T-helper 2 cell (primary cell): ENCODE results near the gene HDAC4.

Experiments
- DNase-seq, 5 experiments: peaks; one replicate each; pipeline versions ENCODE4 v3.0.0 to v3.0.0-alpha.2; 2012 to 2022

Gene HDAC4

DNA sequence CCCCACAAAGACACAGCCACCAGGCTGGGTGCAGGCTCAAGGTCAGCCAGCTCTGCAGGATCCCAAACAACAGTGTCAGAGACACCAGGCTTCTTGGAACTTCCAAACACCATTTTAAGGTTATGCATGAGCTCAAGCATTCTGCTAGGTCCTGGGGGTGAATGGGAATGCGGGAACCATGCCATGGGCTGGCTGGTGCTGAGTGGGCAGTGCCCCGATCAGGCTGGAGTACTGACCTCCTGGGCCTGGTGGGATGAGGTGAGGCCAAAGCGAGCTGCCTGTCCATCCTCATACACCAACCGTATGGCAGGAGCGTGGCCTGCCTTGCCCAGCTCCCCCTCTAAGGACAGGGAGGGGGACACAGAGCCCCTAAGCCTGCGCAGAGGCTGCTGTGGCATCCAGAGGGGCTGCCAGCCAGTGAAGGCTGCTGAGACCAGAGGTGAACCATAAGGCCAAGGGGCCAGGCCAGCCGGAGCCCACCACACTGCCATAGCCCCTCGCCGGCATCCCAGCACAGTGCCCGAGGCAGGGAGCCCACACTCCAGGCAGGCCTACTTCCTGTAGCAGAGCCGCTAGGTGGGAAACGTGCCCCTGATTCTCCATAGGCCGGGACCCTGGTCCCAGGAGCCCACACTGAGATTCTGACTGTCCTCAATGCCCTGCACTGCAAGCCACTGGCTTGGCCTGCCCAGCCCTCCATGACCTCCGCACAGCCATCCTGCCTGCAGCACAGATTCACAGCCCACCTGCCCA lies 135.0 kb downstream of the HDAC4 start:
- no peak for DNase-seq

- DNase-seq: peak in 4 of 5 experiments; percentile 24 to 95 (median 63)
Measured at GRCh38 chr2:239264838-239265651, 135.8 kb downstream of the HDAC4 start.

DNA sequence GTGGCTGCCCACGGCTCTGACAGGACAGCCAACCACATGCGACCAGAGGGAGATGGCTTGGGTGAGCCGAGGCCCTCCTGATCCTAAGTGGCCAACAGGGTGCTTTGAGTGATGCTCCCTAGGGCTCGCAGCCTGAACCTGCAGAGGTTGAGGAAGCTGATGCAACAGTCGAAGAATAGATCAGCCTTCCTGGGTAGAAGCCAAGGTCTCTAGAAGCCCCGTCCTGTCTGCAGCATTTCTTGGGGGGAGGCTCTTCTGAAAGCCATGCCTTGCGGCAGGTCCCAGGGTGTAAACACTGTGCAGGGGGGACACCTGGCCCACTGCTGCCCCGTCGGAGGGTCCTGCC lies 136.4 kb downstream of the HDAC4 start:
- peak in 1 of 5 experiments; percentile 66 for DNase-seq

GRCh38 chr2:239263669-239264491 lies 136.9 kb downstream of the HDAC4 start:
- DNase-seq: no peak

DNA sequence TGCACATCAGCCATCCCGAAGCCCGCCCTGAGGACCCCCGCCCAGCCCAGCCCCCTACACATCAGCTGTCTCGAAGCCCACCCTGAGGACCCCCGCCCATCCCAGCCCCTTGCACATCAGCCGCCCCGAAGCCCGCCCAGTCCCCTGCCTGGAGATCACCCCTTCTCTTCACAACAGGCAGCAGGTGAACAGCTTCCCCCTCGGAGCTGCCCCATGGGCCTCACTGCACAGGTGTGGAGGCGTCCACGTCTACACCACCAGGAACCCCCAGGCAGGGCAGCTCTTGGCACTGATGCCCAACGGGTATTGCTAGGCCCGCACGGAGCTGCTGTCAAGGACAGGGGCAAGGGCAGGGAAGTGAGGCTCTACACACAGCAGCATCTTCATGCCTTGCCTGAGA lies 137.6 kb downstream of the HDAC4 start:
- no peak for DNase-seq

DNA sequence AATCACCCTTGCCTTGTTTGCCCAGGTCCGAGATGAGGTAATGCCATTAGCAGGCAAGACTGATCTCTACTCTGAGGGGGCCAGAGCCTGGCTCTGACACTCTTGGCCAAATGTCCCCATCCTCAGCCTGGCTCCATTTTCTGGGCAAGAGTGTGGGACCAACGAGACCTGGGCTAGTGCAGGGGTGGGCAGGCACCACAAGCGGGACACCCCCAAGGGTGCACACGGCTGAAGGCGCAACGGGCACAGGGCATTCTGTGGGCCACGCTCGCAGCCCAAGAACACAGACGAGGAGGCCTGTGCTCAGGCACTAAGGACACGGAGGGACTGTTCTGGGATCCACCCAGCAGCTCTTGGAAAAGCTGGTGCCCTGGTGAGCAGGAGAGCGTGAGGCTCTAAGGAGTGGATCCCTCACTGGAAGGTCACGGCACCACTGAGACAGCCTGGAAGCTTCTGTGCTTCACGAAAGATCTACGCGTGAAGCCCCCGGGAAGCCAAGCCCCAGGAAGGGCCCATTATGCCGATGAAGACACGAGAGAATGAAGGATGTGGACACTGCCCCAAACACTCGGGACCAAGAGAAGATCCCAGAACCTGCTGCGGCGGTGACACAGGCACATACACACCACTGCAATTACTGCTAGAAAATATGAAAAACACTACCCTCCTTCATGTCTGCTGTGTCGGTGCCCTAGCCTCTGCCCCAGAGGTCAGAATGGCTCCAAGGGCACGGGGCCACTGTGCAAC lies 138.2 kb downstream of the HDAC4 start:
- DNase-seq: no peak

DNA sequence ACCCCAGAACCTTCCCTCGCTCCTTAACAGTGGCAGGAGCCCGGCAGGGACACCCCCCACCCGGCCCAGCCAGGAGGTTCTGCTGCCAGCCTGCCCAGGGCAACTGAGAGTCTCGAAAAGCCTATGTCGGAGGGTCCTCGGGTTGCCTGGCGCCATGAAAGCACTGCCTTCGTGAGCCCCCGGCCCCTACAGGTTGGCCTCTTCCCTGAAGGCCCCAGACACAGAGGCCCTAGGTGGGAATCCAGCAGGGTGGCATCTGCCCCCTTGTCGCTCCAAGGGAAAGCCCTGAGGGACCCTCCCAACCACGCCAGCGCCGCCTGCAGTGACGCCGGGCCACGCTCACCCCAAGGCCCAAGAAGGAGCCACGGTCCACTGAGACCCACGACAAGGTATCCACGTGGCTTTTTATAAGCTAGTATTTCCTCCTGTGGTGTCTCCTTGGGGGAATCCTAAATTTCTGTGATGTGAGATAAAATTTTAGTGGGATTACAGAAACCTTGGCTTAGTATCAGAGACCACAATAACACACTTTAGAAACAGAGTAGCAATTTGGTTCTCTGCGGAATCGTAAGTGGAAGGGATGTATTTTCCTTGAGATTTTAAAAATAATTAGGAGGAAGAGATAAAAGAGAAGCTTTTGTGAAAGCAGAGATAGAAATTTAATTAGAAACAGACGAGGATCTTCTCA lies 138.9 kb downstream of the HDAC4 start:
- DNase-seq: no peak

DNA sequence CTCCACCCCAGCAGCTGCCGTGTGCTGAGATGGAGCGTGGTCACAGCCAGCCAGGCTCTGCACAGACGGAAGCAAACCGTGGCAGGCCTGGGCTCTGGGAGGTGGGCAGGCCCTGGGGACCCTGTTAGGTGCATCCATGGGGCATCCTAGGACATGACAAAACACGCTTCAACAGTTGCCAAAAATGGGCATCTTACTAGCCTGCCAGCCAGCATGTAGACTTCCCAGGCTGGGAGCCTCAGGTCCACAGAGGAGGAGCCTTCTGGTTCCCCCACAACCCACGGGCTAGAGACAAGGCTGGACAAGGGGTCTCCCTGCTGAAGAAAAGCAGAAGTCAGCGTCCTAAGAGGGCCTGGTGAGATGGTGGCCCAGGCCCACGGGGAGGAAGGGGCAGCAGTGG lies 139.5 kb downstream of the HDAC4 start:
- no peak for DNase-seq

GRCh38 chr2:239260546-239261327 lies 140.1 kb downstream of the HDAC4 start:
- no peak for DNase-seq

GRCh38 chr2:239259603-239260298 lies 141.1 kb downstream of the HDAC4 start:
- peak in 2 of 5 experiments; percentile 17 to 76 for DNase-seq

DNA sequence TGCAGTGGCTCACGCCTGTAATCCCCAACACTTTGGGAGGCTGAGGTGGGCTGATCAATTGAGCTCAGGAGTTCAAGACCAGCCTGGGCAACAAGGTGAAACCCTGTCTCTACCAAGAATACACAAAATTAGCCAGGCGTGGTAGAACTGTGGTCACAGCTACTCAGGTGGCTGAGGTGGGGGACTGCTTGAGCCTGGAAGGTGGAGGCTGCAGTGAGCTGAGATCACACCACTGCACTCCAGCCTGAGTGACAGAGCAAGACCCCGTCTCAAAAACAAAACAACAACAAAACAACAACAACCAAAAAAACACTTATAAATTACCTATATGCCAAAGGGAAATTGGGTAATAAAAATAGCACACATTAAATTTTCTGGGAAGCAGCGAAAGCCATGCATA lies 141.6 kb downstream of the HDAC4 start:
- peak in 1 of 5 experiments; percentile 40 for DNase-seq

DNA sequence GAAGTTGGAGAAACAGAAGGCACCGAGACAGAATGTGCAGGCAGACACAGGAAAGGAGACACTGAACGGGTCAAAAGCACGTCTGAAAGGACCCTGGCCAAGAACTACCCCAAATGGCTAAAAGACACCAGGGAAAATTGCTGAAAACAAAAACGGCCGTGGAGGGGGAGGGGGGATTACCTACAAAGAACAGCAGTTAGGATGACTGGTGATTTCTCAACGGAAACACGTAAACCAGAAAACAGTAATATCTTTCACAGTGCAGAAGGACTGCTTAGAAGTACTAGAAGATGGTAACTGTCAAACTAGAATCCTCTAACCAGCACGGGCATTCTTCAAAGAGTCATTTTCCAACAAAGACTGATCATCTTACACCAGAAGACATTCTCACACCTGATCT lies 142.6 kb downstream of the HDAC4 start:
- peak in 1 of 5 experiments; percentile 67 for DNase-seq

GRCh38 chr2:239257511-239257937 lies 143.3 kb downstream of the HDAC4 start:
- peak in 1 of 5 experiments; percentile 66 for DNase-seq

DNA sequence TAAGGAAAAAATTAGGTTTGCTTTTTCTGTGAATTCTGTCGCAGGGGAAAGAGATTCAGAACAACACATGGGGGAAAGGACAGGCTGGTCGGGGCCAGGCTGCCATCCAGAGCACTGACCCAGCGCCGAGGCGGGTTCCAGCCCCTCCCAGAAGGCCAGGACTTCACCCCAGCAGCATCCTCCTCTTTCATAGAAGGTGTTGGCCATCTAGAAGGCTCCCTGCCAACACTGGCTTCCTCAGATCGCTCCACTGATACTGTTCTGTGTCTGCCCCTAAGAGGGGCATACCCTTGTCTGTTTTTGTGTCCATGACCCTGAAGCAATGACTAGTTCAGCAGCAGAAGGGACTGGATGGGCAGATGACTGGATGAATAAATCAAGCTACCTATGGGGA lies 144.5 kb downstream of the HDAC4 start:
- no peak for DNase-seq

DNA sequence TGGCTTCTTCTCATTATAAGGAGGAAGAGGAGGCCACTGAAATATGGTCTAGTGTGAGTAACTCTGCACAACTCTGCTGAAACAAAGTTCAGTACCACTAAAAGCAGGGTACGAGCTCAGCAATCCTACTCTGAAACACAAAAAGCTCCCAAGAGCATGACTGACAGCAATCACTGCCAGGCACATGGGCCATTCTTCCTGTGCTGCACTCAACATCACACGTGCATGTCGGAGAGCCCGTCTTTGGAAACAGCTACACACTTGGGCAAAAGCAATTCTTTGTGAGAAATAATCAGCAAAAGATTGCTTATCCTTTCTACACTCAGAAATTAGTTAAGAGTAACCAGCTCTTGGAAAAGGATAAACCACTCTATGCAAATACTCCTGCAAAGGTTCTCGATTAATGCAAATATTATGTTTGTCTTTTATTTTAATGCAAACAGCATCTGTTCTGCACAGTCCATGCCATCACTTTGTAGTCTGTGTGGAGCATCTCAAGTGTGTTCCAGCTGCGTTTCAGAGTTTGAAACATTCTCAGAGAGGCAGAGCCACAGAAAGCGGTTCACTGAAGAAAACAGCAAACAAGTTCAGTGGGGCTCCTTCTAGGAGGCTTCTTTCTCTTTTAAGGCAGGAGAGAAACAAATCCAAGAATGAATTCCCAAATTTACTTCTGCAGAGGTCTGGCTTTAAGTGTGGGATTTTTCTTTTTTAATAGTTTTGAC lies 145.0 kb downstream of the HDAC4 start:
- no peak for DNase-seq

GRCh38 chr2:239255218-239255617 lies 145.6 kb downstream of the HDAC4 start:
- DNase-seq: no peak

GRCh38 chr2:239253701-239254436 lies 147.0 kb downstream of the HDAC4 start:
- no peak for DNase-seq

DNA sequence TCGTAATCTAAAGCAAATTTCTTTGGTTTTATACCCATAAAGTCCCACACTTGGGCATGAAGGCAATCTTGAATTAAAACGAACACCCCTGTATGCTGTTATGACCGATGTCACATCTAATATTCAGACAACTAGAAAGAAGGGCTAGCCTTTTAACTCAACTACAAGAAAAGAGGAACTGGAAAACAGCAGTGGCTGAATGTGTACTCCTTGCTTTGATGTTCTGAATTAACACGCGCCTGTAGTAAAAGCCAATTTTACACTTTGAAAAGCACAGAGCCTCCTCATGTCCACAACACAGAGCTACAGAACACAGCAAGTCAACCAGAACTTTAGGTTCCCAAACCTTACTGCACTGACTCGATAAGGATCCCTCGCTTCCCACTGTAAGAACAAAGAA lies 147.6 kb downstream of the HDAC4 start:
- no peak for DNase-seq

- no peak for DNase-seq
Measured at GRCh38 chr2:239252801-239253200, 148.0 kb downstream of the HDAC4 start.
